Peyer's patch (tissue), 4 donors: ENCODE measurements around the gene NPNT.

Source experiments
- CTCF ChIP-seq, 6 experiments: fragments of 450-650 bp in 4 of 6; fragments of 200-600 bp in 2 of 6; sonication (generic) in 1 of 6; IDR thresholded peaks; one replicate each; pipeline ENCODE4 v1.5.1; 2017 to 2019; ENCODE audit warnings: antibody characterized with exemption in 6 of 6, mild to moderate bottlenecking in 3 of 6, moderate library complexity in 1 of 6
- POLR2A ChIP-seq, 2 donors: fragments of 450-650 bp; IDR thresholded peaks; one replicate each; pipeline ENCODE4 v1.5.1; 2017; ENCODE audit warnings: antibody characterized with exemption in 2 of 2, mild to moderate bottlenecking in 2 of 2, moderate library complexity in 2 of 2

GRCh38 chr4:105911426-105911825 is 16.2 kb downstream of the NPNT start:
- TF ChIP-seq CTCF (IDR thresholded peaks at IDR 0.05) (no peak), POLR2A (IDR thresholded peaks at IDR 0.05) (no peak)
